HL-60 (cell line): ENCODE data around the gene ZNF705A.
"Not testable (repeated sequence)": the region's sequence is repeated elsewhere in the genome, so short reads cannot be mapped to it uniquely, and the experiment has no call there.

Source experiments
- GABPA ChIP-seq: IDR thresholded peaks from 2 replicates; pipeline ENCODE4 v1.6.1; 2012; ENCODE audit warnings: low read depth
- POLR2AphosphoS5 ChIP-seq: IDR thresholded peaks from 2 replicates; pipeline ENCODE4 v1.6.1; 2012; ENCODE audit warnings: low read depth
- TF ChIP-seq, protein P1 (sequence below): IDR thresholded peaks from one replicate; pipeline ENCODE4 v1.5.1; 2011; ENCODE audit warnings: low read length, control low read depth, inconsistent platforms; ENCODE audit not compliant: insufficient read depth
- TF ChIP-seq, protein P2 (sequence below): IDR thresholded peaks from 2 replicates; pipeline ENCODE4 v1.6.1; 2012; ENCODE audit warnings: low read depth; ENCODE audit not compliant: insufficient replicate concordance

GRCh38 chr12:8223646-8224045 is 66.8 kb downstream of the ZNF705A start:
- TF ChIP-seq, protein P1, sequence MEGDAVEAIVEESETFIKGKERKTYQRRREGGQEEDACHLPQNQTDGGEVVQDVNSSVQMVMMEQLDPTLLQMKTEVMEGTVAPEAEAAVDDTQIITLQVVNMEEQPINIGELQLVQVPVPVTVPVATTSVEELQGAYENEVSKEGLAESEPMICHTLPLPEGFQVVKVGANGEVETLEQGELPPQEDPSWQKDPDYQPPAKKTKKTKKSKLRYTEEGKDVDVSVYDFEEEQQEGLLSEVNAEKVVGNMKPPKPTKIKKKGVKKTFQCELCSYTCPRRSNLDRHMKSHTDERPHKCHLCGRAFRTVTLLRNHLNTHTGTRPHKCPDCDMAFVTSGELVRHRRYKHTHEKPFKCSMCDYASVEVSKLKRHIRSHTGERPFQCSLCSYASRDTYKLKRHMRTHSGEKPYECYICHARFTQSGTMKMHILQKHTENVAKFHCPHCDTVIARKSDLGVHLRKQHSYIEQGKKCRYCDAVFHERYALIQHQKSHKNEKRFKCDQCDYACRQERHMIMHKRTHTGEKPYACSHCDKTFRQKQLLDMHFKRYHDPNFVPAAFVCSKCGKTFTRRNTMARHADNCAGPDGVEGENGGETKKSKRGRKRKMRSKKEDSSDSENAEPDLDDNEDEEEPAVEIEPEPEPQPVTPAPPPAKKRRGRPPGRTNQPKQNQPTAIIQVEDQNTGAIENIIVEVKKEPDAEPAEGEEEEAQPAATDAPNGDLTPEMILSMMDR = not testable (repeated sequence)
- TF ChIP-seq, protein P2, sequence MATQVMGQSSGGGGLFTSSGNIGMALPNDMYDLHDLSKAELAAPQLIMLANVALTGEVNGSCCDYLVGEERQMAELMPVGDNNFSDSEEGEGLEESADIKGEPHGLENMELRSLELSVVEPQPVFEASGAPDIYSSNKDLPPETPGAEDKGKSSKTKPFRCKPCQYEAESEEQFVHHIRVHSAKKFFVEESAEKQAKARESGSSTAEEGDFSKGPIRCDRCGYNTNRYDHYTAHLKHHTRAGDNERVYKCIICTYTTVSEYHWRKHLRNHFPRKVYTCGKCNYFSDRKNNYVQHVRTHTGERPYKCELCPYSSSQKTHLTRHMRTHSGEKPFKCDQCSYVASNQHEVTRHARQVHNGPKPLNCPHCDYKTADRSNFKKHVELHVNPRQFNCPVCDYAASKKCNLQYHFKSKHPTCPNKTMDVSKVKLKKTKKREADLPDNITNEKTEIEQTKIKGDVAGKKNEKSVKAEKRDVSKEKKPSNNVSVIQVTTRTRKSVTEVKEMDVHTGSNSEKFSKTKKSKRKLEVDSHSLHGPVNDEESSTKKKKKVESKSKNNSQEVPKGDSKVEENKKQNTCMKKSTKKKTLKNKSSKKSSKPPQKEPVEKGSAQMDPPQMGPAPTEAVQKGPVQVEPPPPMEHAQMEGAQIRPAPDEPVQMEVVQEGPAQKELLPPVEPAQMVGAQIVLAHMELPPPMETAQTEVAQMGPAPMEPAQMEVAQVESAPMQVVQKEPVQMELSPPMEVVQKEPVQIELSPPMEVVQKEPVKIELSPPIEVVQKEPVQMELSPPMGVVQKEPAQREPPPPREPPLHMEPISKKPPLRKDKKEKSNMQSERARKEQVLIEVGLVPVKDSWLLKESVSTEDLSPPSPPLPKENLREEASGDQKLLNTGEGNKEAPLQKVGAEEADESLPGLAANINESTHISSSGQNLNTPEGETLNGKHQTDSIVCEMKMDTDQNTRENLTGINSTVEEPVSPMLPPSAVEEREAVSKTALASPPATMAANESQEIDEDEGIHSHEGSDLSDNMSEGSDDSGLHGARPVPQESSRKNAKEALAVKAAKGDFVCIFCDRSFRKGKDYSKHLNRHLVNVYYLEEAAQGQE = not testable (repeated sequence)
- not testable (repeated sequence) for TF ChIP-seq POLR2AphosphoS5, GABPA
